Measurements from ENCODE around the gene EGFLAM. TPM values are rescaled to one million over a fixed set of nuclear protein-coding genes. Genes with fewer than 3 reads are reported as not detected.
"Not testable (repeated sequence)": the region's sequence is repeated elsewhere in the genome, so short reads cannot be mapped to it uniquely, and the experiment has no call there.

EGFLAM gene
- polyA plus RNA-seq, 3 donors: 9.6 to 11.6 (median 10.7) TPM

DNA sequence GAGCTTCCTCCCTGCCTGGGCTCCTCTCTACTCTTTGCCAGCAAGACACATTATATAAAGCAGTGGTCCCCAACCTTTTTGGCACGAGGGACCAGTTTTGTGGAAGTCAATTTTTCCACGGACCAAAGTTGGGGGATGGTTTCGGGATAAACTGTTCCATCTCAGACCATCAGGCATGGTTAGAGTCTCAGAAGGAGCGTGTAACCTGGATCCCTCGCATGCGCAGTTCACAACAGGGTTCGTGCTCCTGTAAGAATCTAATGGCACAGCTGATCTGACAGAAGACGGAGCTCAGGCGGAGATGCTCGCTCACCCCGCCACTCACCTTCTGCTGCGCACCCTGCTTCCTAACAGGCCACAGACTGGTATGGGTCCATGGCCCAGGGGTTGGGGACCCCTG, 155.3 kb downstream of the EGFLAM start:
- no peak for DNase-seq (ENCODE audit: low read depth in 3 of 3, low spot score in 2 of 3)

DNA sequence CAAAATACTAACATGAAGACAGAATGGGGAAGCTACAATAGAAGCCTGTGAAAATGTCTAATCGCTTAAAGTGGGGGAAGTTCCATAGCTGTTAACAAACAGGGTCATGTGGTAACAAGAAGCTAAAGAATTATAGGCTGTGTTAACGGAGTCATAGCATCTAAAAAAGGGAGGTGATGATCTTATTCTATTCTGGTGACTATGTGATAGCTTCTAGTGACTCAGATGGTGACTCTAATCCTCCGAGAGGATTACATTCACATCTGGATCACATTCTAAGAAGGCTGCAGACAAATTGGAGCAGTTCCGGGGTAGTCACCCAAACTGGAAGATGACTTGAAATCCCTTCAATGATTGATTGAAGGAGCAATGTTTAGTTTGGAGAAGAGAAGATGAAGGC, 156.0 kb downstream of the EGFLAM start:
- no peak for DNase-seq (ENCODE audit: low read depth in 3 of 3, low spot score in 2 of 3)

DNA sequence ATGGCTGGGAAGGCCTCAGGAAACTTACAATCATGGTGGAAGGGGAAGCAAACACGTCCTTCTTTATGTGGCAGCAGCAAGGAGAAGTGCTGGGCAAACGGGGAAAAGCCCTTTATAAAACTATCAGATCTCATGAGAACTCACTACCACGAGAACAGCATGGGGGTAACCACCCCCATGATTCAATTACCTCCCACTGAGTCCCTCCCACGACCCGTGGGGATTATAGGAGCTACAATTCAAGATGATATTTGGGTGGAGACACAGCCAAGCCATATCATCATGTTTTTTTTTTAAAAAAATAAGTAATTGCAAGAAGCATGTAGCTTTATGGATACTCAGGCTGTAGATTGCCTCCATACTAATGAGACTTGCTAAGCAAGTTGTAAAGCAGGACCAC, 157.4 kb downstream of the EGFLAM start:
- DNase-seq (ENCODE audit: low read depth in 3 of 3, low spot score in 2 of 3): not testable (repeated sequence)

DNA sequence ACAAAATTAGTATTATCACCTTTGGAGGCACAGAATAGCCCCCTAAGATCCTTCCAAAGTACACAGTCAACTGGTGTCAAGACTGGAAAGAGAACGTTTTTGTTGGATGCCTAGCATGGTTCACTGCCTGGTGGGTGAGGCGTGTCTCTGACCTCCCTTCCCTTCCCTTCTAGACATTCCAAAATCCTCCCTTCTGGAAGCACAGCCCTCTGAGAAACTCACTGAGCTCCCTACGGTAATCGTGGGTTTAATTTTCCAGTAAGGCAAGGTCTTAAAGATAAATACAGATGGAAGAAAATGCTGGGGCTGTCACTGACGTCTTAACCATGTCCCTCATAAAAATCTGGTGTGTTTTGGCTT, 159.3 kb downstream of the EGFLAM start:
- DNase-seq (ENCODE audit: low read depth in 3 of 3, low spot score in 2 of 3): no peak

DNA sequence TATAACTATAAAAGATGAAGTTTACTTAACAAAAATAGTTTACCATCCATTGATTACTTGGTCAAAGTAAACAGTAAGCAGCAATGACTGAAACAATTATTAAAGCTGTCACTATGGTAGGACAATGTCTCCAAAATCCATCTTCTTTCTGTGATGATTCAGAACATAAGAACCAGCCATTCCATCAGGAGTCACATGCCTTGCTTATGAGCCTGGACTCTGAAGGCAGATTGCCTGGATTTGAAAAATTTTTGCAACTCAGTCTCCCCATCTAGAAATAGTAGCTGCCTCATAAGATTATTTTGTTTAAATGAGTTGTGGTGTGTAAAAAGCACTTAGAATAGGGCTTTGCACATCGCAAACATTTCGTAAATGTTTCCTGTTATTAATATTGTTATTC, 161.9 kb downstream of the EGFLAM start:
- no peak for DNase-seq (ENCODE audit: low read depth in 3 of 3, low spot score in 2 of 3)

DNA sequence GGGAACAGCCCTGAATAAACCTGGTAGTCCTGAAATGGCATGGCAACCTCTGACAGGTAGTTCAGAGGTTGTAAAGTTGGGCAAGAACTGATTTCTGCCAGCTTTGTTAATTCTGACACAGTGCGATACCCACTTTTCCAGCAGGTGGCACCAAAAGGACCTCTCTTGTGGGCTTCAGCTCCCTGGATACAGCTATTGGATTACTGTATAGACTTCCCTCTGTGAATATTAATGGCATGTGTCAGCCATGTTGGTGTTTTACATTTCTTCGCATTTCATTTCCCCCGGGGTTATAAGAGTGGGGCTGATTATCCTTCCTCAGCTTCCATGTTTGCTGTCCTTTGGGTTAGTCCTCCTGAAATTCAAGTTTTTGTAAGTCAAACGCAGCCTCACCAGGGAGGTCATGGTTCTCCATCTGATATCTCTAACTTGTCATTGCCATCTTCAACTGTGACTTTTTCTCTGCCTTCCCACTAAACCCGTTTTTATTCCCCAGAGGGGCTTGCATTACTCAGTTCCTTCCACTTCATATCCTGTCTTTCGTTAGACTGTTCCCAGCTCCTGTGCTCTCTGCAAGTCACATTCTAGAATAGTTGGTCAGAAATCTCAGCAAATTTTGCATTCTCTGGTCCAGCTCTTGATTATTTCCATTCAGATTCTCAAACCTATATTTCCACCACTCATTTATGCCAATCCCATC, 162.5 kb downstream of the EGFLAM start:
- peak in 1 of 3 donors; percentile 51 for DNase-seq (ENCODE audit: low read depth in 3 of 3, low spot score in 2 of 3)

DNA sequence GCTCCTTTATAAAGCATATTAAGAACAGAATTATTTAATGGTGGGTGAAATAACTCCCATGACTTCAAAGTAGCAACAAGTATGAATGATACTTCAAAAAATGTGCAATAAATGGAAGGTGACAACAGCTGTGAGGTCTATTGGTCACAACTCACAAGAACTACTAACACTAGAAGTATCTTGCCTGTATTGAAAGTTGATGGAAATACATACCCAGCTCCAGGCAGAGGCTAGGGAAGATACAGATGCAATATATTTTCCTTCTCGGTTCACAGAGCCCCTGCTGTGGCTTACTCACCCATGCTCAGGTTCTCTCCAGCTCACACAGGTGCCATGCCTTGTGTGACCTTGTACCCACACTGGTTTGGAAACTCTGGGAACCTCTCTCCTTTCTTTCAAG, 164.3 kb downstream of the EGFLAM start:
- no peak for DNase-seq (ENCODE audit: low read depth in 3 of 3, low spot score in 2 of 3)

DNA sequence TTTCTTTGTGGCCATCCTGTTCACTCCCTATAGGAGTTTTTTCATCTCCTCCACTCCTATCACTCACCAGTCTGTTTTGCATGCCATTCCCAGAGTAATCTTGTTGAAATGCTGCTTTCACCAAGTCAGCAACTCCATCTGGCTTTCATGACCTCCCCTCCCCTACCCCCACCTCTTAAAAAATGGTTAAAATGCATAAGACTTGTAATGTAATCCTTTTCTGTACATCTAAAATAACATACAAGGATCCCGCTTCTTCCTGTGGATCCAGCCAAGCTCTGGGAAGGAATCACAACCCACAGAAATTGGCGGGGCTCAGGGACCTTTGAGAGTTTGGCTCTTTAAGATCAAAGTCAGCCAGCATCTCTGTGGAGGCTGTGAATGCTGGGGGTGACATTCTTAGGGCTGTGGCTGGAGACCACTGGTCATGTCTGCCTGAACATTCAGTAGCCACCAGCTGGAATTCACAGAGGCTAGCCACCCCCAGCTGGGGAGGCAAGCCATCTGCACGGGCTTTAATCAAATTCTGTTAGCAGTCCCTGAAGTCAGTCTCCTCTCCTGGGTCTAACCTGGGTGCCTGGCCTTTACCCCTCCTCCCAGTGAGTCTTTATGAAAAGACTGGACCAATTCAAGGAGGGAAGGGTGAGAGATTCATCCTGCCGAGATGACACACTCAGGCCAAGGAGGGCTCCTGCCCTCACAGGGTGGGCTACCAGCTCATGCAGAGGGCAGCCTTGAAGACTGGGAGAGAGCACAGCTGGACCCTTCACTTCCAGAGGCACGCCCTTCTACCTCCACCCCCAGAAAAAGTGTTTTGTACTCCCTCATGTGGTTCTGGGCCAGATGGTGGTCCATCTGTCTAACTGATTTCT, 165.2 kb downstream of the EGFLAM start:
- DNase-seq (ENCODE audit: low read depth in 3 of 3, low spot score in 2 of 3): no peak

DNA sequence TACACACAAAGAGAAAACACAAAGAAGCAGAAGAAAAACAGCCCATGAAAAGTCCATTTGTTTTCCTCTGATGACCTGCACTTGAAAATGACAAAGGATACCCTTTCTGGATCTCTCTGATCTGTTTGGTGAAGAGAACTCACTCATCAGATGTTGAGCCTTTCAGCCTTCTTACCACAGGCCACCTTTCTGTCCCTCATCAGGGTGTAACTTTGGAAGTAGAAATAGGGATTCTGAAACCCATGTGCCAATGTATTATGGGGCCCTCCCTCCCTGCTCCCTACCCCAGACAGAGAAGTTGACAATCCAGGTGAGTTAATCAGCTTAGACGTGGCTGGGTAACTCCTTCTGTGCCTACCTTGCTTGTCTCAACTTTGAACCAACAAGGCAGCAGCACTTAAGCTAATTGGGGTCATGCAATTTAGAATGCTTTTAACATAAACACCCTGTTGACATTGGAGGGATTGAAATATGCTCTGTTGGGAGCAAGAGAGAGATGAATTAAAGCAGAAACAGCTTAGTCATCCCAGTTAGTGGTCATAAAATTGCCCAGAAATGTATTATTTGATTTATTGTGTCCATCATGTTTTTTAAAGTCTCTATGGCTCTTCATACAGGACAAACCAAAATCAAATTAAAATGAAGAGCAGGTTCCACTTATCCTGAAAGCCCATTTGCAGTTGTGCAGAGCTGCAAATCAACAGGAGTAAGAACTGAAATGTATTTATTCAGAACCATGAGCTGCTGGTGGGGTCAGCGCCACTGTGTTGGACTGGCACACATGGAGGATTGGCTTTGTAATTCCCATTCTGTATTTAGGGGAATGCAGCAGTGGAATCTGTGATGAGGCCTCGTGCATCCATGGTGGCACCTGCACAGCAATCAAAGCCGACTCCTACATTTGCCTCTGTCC, 166.0 kb downstream of the EGFLAM start:
- no peak for DNase-seq (ENCODE audit: low read depth in 3 of 3, low spot score in 2 of 3)

DNA sequence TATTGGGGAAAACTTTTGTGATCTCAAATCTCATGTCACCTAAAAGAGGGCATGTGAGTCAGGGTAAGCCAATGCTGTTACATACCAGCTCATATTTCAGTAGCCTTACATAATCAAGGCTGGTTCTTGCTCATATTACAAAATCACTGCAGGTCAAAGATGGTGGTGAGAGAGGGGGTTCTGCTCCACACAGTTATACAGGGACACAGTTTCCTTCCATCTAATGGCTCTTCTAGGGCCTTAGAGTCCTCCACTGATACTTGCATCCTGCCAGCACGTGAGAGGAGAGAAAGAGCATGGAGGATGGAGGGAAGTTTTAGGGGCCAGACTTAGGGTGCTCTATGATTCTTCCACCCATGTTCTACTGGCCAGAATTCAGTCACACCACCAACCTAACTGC, 168.1 kb downstream of the EGFLAM start:
- no peak for DNase-seq (ENCODE audit: low read depth in 3 of 3, low spot score in 2 of 3)

DNA sequence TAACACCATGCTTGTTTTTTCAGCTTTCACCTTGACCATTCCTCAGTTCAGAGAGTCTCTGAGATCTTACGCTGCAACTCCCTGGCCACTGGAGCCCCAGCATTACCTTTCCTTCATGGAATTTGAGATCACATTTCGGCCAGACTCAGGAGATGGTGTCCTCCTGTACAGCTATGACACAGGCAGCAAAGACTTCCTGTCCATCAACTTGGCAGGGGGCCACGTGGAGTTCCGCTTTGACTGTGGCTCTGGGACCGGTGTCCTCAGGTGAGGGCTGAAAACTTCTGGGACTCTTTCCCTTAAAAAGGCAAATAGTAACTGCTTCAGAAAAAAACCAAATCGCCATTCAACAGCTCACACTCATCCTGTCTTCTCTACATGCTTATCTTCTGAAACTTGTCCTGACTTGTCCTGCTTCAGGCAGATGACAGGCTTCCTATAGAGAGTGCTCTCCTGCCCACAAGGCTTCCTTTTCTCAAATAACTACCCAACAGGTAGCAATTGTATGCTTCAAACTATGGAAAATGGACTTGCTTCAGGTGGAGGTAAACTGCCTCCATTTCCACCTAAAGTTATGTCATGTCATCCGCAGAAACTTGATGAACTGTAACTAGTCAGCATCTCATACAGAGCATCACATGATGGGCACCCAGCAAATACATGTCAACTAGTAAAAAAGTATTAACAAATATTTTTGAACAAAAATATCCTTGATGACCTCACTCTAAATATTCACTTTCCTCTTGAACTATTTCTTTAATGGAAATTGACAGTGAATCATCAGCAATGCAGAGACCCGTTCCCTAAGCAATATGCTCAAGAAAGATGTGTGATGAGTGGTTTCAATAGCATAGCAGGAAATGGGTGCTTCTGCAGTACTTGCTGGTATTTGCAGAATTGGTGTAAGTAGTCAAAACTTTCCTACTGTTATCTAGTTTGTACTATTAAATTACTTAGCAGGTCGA, 168.9 kb downstream of the EGFLAM start:
- DNase-seq (ENCODE audit: low read depth in 3 of 3, low spot score in 2 of 3): no peak

DNA sequence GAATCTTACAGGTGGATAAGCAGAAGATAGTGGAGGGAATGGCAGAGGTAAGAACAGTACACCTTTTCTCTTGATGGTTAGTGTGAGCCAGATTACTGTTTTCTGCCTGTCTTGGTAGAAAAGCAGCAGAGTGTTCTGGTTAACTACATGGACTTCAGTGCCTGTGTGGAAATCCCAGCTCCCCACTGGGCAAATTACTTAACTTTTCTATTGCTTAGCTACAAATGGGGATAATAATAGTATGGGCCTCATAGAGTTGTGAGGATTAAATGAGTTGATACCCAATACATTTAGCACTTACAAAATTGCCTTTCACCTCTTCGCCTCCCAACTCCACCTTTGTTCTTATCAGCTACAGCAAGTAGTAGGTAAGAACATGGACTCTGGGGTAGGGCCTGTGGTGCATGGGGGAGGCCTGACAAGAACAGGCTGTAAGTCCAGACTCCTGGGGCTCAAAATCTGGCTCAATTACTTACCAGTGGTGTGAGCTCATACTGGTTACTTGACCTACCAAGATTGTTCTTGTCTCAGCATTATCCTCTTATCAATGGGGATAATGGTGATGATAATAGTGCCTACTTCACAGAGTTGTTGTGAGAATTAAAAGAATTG, 173.0 kb downstream of the EGFLAM start:
- DNase-seq (ENCODE audit: low read depth in 3 of 3, low spot score in 2 of 3): no peak

DNA sequence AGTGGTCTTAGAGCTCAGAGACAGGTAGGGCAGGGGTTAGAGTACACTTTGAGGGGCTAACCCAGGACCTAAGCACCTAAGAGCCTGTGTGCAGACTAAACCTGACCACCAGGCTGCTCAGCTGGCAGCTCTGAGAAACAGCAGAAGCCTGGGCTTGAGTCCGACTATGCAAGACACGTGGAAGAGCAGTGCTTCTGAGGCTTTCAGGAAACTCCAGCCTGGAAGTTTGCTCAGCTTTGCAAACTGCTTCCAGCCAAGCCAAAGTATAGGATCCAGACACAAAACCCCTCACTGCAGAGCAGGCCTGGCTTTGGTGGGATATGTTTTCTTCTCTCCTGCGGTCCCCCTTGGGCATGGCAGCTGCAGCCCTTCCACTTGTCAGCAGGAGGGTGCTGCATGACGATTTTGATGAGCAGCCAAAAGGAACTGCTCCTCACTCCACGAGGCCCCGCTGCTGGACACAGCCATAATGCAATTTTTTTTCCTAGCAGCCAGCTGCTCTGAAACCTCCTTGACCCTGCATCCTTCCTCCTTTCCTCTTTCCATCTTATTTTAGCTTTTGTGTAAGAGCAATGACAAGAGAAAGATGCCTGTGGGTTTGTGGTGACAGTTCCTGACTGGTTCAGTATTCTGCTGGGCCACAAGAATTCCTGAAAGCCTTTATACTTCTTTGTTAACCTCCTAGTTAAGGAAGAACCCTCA, 175.0 kb downstream of the EGFLAM start:
- DNase-seq (ENCODE audit: low read depth in 3 of 3, low spot score in 2 of 3): peak; percentile 65 to 71 (median 67)

DNA sequence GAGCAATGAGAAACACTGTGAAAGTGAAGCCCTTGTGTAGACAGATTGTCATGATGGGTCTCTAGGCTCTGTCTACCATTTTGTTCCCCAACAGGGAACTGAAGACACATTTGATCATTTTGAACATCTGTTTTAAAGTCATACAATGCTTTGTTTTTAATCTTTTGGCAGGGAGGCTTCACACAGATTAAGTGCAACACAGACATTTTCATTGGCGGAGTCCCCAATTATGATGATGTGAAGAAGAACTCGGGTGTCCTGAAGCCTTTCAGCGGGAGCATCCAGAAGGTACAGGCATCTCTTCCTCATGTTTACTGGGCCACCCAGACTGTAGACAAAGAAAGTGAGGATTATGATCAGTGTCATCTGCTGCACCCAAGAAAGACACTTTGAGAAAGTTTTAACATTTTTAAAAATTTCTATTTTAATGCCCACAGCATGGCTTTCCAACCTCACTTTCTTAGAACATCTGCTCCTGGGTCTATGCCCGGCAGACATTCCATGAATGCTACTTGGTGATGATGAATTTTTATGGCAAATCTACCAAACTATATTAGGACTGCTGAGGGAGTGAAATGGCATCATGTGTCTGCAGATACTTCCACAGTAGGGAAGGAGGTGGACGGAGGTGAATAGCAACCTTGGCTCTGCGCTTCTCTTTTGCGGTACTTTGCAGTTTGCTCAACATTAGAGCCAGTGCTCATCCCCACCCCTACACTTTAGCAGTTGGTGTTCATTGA, 176.8 kb downstream of the EGFLAM start:
- DNase-seq (ENCODE audit: low read depth in 3 of 3, low spot score in 2 of 3): no peak

DNA sequence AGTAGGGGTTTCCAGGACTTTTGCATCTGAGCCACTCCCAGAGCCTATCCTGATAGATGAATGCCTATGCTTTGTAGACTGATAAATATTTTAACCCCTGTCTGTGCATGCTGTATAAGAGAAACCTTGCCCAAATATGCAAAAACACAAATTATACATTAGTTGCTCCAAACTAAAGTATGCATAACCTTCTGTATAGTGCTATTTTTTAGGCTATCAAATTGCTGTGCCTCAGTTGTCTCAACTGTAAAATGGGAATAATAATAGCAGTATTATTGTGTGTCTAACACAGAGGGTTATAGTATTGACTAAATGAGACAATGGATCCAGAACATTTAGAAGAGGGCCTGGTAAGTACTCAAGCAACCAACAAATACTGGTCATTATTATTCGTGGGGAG, 180.4 kb downstream of the EGFLAM start:
- no peak for DNase-seq (ENCODE audit: low read depth in 3 of 3, low spot score in 2 of 3)

DNA sequence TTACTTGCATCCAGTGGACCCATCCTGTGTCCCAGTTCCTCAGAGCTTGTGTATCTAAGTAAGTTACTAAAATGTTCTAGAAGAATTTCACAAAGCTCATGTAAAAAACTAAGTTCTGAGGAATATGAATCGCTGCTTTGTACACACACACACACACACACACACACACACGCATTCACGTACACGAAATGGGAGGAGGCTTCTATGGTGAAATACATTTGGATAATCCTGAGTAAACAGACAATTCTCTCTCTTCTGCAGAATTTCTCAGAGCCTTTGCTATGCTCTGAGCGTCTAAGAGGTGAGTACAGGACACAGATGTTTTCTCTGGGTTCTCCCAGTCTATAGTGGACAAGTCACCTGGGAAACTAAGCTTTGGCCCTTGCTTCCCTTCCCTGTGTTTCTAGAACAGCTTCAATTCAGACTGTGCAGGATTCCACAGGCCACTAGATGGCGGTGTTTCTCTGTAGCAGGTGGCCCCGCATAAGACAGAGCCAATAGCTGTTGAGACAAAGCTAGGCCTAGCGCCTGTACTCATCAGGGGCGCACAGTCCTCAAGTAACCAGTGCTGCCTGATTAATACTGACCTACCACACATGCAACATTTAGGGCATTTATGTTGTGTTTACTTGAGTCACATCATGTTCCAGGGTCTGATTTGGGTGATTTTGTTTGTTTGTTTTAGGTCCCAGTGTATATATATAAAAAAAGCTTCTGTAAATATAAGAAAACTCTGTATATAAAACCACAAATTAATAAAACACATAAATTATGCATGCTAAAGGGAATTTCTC, 183.3 kb downstream of the EGFLAM start:
- DNase-seq (ENCODE audit: low read depth in 3 of 3, low spot score in 2 of 3): peak; percentile 83 to 88 (median 87)

DNA sequence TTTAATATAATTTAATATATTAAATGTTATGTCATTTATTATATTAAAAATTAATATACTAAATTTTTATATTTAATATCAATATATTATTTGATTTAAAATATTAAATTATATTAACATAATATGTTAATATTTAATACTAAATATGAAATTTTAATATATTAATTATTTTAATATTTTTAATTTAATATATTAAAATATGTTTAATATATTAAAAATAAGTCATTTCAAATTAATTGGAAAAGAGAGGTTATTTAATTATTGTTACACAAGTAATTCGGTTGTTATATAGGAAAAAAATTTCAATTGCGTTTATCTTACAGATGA, 183.9 kb downstream of the EGFLAM start:
- no peak for DNase-seq (ENCODE audit: low read depth in 3 of 3, low spot score in 2 of 3)

DNA sequence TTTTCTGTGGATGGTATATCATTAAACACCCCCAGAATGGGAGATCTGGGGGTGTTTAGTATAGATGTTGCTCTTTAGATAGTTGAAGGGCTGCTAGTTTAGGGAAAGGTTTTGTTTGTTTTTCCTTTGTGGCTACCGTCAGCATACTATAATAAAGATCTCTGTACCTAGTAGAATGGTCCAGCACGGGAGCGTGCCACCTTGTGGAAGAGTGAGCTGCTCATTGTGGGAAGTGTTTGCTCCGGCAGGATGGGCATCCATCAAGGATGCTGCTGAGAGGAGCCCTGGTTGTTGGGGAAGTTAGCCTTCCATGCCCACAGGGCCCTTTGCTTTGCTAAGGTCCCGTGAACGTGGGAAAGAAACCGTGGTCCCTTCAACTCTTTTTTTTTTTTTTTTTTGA, 185.0 kb downstream of the EGFLAM start:
- no peak for DNase-seq (ENCODE audit: low read depth in 3 of 3, low spot score in 2 of 3)
